GM12891 (cell line): ENCODE measurements around the gene PRKCE.

Source experiments
- POLR2A ChIP-seq: IDR thresholded peaks from 2 replicates; pipeline ENCODE4 v1.6.1; 2011; ENCODE audit warnings: low read depth, low read length, control low read depth
- POLR2AphosphoS5 ChIP-seq: IDR thresholded peaks from 2 replicates; pipeline ENCODE4 v1.6.1; 2011; ENCODE audit warnings: low read depth, low read length, control low read depth
- TAF1 ChIP-seq: IDR thresholded peaks from 2 replicates; pipeline ENCODE4 v1.6.1; 2011; ENCODE audit warnings: low read depth, low read length, control low read depth

DNA sequence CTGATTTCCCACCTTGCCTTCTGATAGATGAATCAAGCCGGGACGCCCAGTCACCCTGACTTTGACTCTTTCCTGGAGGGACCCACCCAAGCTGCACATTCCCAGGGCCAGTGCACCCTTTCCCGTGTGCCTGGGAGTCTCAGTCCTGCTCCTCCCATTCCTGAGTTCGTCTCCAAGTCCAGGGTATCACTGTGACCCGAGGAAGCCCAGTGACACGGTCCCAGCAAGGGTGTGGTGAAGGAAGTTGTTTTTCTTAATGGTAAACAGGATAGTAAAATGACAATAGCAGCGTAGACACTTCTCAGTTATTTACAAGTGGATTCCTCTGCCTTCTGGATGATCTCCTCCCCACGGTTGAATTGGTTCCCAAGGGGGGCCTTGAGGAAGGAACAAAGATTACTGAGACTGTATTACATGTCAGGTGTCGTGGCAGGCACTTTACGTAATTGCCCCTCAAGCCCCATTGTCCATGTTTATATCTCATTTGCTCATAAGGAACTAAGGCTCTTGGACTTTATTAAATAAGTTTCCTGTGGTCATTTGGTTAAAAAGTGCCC is 123.3 kb downstream of the PRKCE start:
- TF ChIP-seq TAF1 (no peak), POLR2AphosphoS5 (no peak), POLR2A (no peak)
